HFFc6 (cell line): ENCODE measurements around the gene PGGHG. TPM values are rescaled to one million over a fixed set of nuclear protein-coding genes. Genes with fewer than 3 reads are reported as not detected.

ENCODE experiments used
- DNase-seq: peaks from one replicate; pipeline ENCODE4 v3.0.0-alpha.2; 2018
- H3K27ac Mint-ChIP-seq: 2 replicates; pipeline ENCODE4 v1.8.0; 2020; ENCODE audit warnings: mild to moderate bottlenecking, mixed read lengths
- H3K27me3 Mint-ChIP-seq: 2 replicates; pipeline ENCODE4 v1.8.0; 2021; ENCODE audit warnings: mild to moderate bottlenecking, moderate library complexity, mixed read lengths; ENCODE audit not compliant: insufficient read depth
- H3K36me3 Mint-ChIP-seq: 2 replicates; pipeline ENCODE4 v1.8.0; 2021; ENCODE audit warnings: low read depth, mixed read lengths
- H3K4me1 Mint-ChIP-seq: 2 replicates; pipeline ENCODE4 v1.8.0; 2020; ENCODE audit warnings: low read depth, mixed read lengths
- H3K4me3 Mint-ChIP-seq: 2 replicates; pipeline ENCODE4 v1.8.0; 2020; ENCODE audit warnings: mild to moderate bottlenecking, moderate library complexity, mixed read lengths
- H3K9me3 Mint-ChIP-seq: 2 replicates; pipeline ENCODE4 v1.8.0; 2020; ENCODE audit warnings: mild to moderate bottlenecking, mixed read lengths
- total RNA-seq, 6 experiments: library from RNA; stranded (reverse); fragmentation: NEBNext Ultra II Directional; extraction: Animal tissue kit (Norgen Biotek cat#: 25700); gene quantifications; 2 replicates in 1 of 6; 3 replicates in 5 of 6; pipeline ENCODE4 v1.2.3, GENCODE V29; 2021
- TF ChIP-seq, protein P1 (sequence below): fragments of 200-600 bp; sonication (generic); IDR thresholded peaks from 2 replicates; pipeline ENCODE4 v1.5.0; 2021; ENCODE audit warnings: antibody characterized with exemption, mild to moderate bottlenecking

Gene PGGHG
- total RNA-seq, 6 experiments from 2014 or later, result 9.7 to 12.2 (median 11.4) TPM

GRCh38 chr11:292211-293121 is 3.5 kb downstream of the PGGHG start:
- no peaks in the 10 kb centered on the region for H3K36me3 Mint-ChIP-seq
- DNase-seq, result no peak
- no peaks in the 10 kb centered on the region for H3K27me3 Mint-ChIP-seq

GRCh38 chr11:293271-293851 is 4.4 kb downstream of the PGGHG start:
- TF ChIP-seq, protein P1, sequence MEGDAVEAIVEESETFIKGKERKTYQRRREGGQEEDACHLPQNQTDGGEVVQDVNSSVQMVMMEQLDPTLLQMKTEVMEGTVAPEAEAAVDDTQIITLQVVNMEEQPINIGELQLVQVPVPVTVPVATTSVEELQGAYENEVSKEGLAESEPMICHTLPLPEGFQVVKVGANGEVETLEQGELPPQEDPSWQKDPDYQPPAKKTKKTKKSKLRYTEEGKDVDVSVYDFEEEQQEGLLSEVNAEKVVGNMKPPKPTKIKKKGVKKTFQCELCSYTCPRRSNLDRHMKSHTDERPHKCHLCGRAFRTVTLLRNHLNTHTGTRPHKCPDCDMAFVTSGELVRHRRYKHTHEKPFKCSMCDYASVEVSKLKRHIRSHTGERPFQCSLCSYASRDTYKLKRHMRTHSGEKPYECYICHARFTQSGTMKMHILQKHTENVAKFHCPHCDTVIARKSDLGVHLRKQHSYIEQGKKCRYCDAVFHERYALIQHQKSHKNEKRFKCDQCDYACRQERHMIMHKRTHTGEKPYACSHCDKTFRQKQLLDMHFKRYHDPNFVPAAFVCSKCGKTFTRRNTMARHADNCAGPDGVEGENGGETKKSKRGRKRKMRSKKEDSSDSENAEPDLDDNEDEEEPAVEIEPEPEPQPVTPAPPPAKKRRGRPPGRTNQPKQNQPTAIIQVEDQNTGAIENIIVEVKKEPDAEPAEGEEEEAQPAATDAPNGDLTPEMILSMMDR, result no peak
- Mint-ChIP-seq H3K36me3 (no peaks in the 10 kb centered on the region), H3K4me1 (no peaks in the 10 kb centered on the region), H3K27ac (no peak overlapping the region), H3K9me3 (no peaks in the 10 kb centered on the region), H3K27me3 (no peaks in the 10 kb centered on the region), H3K4me3 (no peak overlapping the region)
- DNase-seq, result no peak

More at GRCh38 chr11:292211-293121, 3.5 kb downstream of the PGGHG start:
- Mint-ChIP-seq H3K9me3 (no peaks in the 10 kb centered on the region), H3K4me1 (no peaks in the 10 kb centered on the region), H3K27ac (no peak overlapping the region), H3K4me3 (no peak overlapping the region)
- TF ChIP-seq, protein P1, result no peak

DNA sequence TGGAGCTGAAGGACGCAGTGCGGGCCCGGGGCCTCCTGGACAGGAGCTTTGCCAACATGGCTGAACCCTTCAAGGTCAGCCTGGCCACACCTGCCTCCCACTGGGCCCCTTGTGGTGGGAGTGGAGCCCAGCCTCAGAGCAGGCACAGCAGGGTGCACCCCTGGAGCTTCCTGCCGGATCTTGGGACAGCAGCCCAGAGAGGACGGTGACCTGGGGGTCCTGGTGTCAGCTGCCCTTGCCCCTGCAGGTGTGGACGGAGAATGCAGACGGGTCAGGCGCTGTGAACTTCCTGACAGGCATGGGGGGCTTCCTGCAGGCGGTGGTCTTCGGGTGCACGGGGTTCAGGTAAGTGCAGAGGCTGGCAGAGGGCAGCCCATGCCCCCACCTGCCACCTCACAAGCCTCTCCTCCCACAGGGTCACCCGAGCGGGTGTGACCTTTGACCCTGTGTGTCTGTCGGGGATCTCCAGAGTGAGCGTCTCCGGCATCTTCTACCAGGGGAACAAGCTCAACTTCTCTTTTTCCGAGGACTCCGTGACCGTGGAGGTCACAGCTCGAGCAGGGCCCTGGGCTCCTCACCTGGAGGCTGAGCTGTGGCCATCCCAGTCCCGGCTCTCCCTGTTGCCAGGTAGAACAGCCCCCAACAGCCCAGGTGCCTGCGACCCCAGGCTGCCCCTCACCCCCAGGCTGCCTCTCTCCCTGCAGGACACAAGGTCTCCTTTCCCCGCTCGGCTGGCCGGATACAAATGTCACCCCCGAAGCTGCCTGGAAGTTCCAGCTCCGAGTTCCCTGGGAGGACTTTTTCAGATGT is 5.1 kb downstream of the PGGHG start:
- Mint-ChIP-seq H3K4me1 (no peaks in the 10 kb centered on the region), H3K36me3 (no peaks in the 10 kb centered on the region), H3K9me3 (no peaks in the 10 kb centered on the region), H3K4me3 (no peak overlapping the region), H3K27me3 (no peaks in the 10 kb centered on the region), H3K27ac (no peak overlapping the region)
- DNase-seq, result no peak
- TF ChIP-seq, protein P1, result no peak

GRCh38 chr11:294780-295179 is 5.9 kb downstream of the PGGHG start:
- Mint-ChIP-seq H3K4me3 (no peak overlapping the region), H3K27me3 (no peaks in the 10 kb centered on the region; the same call in 1 of the 2 replicates), H3K36me3 (no peaks in the 10 kb centered on the region), H3K27ac (no peak overlapping the region), H3K9me3 (no peaks in the 10 kb centered on the region), H3K4me1 (no peaks in the 10 kb centered on the region)
- TF ChIP-seq, protein P1, result no peak
- no peak for DNase-seq

DNA sequence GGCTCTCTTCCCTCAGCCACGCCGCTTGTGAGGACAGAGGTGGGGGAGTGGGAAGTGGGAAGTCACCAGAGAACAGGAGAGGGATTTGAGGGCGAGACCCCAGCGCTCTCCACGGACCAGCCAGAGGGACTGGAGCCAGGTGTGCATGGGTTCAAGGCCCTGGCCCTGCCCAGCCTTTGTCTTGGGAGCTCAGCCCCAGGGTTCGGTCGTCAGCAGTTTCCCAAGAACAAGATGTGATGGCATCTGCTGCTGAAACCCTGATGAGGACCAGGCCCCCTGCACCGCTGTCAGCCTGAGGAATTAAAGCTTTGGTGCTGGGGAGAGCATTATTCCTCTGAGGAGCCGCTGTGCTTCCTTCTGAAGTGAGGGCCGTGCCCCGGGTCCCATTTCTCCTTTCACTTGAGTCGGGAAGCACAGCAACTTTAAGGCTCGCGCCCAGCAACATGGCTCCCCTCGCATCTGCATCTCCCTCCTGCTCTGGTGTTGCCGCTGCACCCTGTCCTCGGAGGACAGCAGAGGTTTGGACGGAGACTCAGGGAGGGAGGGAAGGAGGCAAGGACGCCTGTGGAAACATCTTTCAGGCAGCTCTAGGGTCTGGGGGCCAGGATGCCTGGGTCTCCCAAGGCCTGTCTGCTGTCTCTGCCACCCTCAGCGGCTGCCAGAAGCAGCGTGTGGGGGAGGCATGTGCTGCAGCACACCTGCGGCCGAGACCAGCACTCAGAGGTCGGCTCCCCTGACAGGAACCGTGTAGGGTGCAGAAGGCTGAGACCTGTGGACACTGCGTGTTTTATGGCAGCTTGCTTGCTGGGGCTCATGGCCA is 6.6 kb downstream of the PGGHG start:
- TF ChIP-seq, protein P1, result no peak
- Mint-ChIP-seq H3K27ac (no peak overlapping the region), H3K4me3 (no peak overlapping the region), H3K27me3 (peaks cover 2% of the 10 kb centered on the region), H3K36me3 (no peaks in the 10 kb centered on the region), H3K9me3 (no peaks in the 10 kb centered on the region), H3K4me1 (no peaks in the 10 kb centered on the region)
- DNase-seq, result no peak
